AG20443 (cell line): ENCODE data around the gene PPP2R1B.
A peak's percentile ranks its signal among the peaks of the same experiment; 100 is the strongest.
"Not testable (repeated sequence)": the region's sequence is repeated elsewhere in the genome, so short reads cannot be mapped to it uniquely, and the experiment has no call there.

Experiments
- DNase-seq: peaks from one replicate; pipeline ENCODE4 v3.0.0; 2012; ENCODE audit warnings: low spot score, mixed read lengths

Gene PPP2R1B

DNA sequence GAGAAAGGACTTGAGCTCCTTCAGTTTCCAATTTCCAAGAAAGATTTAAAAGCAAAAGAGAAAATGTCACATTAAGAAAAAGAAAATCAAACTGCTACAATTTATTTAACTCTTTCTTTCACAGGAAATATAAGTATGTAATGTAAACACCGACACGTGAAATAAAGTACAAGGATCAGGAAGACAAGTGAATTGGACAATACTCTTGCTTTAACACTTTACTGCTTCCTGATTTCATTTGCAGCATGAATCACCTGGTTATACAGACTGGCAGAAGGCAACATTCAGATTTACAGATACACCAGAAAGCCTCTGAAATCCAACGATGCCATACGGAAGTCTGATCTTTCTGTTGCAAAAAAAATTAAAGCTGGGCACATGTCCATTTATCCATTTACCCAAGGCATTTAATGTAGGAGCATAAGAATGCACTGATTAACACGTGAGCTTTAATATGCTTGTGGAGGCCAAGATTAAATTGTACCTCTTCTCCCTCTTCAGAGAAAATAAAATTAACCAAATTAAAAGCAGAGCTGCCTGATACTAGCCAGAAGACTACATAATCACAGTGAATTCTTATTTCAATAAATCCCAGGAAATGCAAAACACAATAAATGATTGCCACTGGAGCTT lies 16.0 kb upstream of the PPP2R1B start:
- DNase-seq: no peak

DNA sequence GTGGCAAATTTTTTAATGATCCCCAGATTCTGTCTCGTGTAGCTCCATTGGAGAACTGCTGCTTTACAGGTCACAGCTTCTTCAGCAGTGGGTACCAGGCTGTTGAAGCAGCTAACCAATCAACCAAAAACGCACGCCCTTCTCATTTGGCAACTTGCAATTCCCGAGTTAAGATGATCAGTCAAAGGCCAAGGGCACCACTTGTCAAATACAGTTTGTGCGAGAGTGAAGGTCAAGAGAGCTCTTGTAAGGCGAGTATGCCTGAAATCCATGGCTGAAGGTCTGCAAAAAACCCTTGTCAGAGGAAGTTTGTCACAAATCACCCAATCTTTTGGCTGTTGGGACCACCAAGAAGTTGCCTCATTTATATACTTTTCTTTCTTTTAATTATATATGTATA lies 12.9 kb upstream of the PPP2R1B start:
- no peak for DNase-seq

DNA sequence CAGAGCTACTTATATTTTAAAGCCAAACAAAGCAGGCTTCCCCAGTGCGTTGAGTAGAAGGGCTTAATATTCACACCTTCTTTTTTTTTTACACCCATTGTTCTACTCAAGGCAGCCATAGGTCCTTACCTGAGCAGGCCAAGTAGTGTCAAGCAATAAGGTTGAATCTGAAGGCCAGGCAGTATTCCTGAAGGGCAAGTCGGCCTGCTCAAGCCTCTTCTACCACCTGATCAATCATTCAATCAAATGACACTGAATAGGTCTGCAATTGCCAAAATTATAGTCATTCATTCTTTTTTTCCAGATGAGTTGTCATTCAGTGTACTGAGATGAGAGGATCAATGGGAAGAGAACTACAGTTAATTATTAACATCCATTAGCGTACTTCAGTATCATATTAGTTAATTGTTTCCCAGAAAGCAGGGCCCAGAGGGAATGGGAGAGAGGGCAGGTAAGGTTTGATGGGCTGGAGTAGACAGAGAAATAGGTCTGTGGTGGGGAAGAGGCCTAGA lies 11.9 kb upstream of the PPP2R1B start:
- no peak for DNase-seq

DNA sequence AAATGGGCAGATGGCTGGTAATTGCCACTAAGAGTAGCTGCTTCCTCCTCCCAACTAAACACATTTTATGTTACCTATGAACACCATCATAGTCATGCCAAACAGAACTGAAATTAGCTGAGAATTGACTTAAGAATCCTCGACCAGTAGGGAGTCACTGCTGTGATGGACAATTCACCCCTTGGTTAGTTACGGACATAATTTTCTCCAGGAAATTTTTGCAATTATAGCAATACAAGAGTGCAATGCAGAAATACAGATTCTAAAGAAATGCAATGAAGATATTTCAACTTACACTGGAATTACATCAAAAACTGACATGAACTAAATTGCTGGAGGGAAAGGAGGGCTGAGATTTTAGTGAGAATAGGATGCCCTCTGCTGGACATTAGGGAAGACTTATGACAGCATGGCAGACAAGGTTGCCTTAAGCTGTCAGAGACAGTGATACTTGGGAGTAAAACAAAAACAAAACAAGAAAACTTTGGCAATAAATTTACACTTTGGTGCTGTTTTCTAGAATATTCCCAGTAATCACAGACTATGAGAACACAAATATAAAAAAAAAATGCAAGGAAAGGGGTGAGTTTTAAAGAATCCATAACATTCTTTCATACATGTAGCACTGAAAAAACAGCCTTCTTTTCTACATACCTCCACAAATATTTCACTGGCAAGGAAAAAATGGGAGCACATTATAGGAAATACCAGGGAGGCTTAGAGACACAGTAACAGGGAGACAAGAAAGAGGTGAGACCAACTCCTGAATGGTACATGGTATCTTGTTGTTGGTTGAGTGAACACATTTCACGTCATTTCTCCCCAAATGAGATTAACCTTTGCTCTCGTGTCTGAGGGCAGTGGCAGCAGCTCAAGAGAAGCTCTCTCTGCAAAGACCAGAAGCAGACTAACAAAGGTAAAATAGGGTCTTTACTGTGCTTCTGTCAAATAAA lies 11.2 kb upstream of the PPP2R1B start:
- peak; percentile 74 for DNase-seq

DNA sequence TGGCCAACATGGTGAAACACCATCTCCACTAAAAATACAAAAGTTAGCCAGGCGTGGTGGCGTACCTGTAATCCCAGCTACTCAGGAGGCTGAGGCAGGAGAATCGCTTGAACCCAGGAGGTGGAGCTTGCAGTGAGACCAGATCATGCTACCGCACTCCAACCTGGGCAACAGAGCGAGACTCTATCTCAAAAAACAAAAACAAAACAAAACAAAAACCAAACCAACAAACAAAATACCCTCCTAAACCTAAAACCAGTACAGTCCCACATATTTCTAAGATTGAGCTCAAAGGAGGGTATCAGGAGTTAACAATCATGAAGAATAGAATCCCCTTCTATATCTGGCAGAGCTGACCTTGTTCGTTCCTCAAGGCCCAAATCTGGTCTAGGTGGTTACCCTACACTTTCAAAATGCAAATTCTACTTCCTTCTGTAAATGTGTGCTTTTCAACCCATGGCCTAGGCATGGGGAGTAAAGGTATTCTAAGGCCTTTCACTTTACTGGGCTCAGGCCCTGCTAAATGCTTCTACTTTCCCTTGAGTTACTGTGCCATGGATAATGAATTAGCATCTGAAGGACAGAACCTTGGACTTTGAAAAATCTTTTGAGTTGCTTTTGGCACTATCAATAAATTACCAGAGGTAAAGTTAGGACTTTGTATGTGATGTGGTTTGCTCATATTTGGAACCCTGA lies 10.4 kb upstream of the PPP2R1B start:
- no peak for DNase-seq

DNA sequence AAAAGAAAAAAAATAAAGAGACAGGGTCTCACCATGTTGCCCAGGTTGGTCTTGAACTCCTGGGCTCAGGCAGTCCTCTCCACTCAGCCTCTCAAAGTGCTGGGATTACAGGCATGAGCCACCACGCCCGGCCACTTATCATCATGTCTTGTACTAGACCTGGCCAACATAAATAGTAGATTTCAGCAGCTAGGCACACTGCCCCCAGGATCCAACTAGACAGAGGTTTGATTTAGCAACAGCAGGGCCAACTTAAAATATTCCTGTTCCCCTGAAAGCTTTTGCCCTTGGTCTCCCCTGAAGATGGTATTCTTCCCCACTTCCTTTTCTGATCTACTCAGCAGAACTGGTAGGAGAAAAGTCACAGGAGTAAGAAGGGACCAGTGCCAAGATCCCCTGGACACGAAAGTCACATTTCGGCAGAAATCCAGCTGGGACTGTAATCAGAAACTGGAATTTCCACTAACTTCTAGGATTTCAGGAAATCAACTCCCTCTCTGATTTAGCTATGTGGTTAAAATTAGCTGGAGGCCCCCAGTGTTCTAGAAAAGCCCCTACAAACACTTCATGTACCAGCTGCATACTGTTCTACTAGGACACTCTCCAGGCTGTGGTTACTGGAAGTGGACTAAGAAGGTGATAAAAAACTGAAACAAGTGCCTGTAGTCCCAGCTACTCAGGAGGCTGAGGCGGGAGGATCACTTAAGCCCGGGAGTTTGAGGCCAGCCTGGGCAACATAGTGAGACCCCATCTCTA lies 8.9 kb upstream of the PPP2R1B start:
- DNase-seq: no peak

DNA sequence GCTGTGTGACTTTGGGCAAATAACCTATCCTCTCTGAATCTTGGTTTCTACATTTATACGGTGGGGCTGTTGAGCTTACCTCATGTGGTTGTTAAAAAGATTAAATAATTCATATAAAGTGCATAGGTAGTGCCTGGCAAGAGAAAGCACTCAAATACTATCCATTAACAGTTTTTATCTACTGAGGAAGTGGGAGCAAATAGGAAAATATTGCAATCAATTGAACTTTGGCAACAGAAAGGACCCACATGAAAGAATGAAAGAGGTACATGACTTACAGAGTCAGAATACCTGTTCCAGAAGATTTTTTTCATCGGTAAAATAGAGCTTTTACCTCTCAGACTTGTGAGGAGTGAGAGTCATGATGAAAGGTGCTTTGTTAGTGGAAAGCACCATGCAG lies 6.3 kb upstream of the PPP2R1B start:
- DNase-seq: no peak

DNA sequence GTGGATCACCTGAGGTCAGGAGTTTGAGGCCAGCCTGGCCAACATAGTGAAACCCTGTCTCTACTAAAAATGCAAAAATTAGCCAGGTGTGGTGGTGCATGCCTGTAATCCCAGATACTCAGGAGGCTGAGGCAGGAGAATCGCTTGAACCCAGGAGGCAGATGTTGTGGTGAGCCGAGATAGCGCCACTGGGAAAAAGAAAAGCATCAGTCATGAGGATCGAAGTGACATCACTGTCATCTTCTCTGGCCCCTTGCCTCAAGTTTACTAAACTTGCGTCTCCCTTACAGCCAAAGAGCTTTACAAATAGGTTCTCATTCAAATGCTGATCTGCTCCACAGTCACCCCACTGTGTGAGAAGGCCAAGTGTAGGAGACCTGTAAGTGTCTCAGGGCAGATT lies 5.0 kb upstream of the PPP2R1B start:
- not testable (repeated sequence) for DNase-seq

DNA sequence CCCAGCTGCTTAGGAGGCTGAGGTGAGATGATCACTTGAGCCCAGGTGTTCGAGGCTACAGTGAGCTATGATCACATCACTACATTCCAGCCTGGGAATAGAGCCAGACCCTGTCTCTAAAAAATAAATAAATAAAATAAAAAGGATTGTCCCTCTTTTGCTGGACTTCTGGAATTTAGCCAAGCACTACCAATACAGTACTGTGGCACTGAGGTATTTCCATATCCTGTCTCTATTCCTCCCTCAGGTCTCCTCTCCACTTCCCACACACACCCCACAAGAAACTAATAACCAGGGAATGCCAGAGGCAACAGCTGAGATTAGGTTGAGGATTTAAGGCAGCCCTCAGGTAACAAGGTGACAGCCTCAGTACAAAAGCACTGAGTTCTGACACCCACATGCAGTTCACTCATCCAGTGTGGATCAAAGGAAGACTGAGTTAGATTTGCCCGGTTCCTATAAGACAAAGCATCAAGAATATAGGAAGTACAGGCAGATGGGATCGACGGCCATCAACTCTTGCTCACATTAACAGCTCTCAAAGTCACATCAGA lies 4.5 kb upstream of the PPP2R1B start:
- no peak for DNase-seq

DNA sequence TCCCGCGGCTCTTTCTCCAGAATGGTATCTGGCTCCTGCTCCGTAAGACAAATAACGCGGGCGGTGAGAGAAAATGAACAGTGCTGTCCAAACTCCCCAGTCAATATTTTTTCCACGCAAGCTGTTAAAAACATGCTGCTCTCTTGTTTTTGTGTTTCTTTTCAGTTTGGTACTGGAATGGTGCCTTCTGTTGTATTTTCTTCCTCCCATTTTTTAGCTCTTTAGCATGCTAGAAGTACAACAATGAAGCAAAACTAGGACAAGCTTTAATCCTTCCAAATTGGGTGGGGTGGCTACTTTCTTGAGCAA lies 599 bp upstream of the PPP2R1B start:
- no peak for DNase-seq

DNA sequence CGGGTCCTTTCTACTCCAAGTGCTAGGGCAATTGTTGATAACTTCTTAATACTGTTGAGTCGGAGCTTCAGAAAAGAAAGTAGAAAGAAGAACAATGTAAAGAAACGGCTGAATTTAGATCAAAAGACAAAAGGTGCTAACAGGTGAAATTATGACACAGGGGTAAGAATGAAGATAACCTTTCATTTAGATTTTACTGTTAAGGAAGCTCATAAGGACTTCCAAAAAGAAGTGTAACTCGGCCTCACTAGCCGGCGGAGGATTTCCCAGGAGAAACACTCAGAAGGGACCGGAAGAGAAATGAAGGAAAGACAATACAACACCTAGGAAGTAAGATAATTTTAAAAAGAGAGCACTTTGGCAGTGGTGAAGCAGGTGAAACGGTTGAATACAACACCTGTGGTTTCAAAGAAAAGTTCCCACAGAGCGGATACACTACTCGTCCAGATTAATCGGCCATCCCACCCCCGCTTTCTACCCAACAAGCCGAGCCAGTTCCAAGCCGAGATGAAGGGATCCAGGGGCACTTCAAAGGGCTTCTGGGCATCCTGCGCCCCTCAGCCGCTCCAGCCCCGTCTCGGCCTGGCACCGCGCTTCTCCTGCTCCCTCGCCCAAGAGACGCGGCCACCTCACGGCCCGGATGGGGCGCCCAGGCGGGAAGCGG lies 737 bp downstream of the PPP2R1B start:
- peak; percentile 55 for DNase-seq

DNA sequence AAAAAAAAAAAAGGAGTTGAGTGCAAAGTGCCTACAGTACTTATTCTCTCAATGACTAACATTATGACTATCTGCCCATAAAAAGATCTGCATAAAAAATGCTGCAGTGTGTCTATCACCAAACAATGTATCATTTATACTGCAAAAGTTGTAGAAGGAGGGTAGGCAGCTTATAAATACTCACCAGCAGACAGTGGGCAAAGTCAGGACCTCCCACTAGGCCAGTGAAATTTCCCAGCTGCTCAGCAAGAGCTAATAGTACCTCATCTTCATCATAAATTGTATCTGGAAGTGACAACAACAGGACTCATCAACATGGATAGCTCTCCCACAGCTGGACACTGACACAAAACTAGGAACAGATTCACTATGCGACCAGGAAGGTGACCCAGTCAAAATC lies 1.6 kb downstream of the PPP2R1B start:
- DNase-seq: peak; percentile 14

DNA sequence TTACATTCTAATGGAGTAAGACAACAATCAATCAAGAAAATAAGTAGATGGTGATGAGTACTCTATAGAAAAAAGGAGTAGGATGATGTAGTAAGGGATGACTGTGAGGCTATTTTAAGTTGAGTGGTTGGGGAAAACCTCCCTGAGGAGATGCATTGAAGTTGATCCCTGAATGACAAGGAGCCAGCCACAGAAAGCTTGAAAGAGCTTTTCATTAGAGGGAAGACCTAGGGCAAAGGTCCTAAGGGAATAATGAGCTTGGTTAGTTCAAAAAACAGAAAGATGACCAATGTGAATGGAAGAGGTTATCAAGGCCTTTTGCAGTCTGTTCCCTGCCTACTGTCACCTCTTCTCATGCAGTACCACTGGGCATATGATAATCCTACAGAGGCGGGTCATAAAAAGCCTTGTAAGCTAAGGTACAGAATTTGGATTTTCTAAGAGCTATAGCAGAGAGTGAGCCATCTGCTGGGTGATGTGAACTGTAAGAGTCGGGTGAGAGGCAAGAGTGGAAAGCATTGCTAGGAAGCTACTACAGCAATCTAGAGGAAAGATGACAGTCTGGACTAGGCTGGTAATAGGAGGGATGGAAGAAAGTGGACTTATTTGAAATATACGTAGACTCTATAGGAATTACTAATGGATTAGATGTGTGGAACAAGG lies 3.1 kb downstream of the PPP2R1B start:
- DNase-seq: no peak

DNA sequence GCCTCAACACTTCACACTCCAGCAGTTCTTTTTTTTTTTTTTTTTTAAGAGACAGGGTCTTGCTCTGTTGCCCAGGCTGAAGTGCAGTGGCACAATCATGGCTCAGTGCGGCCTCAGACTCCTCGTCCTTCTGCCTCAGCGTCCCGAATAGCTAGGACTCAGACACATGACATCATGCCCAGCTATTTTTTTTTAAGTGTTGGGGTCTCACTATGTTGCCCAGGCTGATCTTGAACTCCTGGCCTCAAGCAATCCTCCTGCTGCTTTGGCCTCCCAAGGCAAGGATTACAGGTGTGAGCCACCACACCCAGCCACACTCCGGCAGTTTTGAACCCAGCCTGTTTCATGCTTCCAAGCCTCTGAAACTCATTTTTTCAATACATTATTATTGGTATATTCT lies 3.7 kb downstream of the PPP2R1B start:
- no peak for DNase-seq

DNA sequence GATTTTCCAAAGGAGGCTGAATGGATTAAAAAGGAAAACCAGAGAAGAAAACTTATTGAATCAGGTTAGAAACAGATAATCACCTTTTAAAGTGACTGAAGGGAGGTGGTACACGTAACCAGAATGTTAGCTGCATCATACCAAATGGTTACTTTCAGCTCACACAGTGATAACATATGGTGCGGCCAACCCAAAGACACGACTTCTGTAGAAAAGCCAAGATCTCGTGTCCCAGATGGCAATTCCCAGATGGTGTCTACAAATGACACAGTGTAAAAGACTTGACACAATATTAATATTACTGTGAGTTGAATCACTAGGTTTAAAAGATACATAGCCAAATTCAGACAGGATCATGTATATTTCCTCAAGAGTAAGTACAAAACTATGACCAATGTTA lies 5.2 kb downstream of the PPP2R1B start:
- DNase-seq: no peak

DNA sequence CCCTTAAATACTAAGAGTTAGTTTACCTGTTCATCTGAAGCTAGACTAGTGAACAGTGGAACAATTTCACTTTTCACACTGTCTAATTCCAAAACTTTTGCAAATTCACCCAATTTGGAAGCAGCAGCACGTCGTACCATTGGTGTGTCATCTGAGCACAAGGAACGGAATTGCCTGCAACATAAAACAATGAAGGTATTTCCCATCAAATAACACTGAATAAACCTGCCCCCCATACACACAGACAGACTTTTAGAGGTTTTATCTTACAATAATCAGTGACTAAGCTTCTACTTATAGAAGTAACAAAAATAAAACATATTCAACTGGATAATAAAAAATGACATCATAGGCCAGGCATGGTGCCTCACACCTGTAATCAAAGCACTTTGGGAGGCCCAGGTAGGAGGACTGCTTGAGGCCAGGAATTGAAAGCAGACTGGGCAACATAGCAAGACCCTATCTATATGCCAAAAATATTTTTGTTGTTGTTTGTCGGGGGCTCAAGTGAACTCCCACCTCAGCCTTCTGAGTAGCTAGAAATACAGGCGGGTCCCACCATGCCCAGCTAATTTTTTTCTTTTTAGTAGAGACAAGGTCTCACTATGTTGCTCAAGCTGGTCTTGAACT lies 6.3 kb downstream of the PPP2R1B start:
- no peak for DNase-seq

DNA sequence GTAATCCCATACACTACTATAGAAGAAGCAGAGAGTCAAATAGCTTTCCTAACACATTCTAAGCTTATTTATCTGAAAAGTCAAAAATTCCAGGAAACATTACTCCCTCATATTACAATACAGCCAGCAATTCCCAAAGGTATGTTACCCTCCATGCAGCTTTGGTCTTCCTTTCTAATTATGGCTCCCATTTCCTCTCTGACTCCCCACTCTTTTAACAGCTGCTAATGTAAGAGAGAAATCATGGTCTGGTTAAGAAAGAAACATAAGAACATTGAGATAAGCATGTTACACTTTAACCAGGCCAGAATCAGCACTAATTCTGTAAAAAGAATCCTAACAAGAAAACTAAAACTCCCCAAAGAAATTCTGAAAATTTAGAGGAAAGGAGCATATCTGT lies 6.8 kb downstream of the PPP2R1B start:
- no peak for DNase-seq

DNA sequence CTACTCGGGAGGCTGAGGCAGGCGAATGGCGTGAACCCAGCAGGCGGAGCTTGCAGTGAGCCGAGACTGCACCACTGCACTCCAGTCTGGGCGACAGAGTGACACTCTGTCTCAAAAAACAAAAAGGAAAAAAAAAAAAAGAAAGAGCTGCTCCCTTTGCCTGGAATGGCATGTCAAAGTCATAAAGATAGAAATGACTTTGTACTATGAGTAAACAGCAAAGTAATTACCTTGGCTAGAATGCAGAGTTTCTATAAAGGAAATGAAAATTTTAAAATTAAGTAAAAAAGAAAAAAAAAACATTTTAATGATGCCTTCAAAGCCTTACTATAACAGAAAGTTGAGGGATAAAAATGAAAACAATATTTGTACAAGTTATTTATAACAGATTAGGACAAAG lies 10.1 kb downstream of the PPP2R1B start:
- DNase-seq: no peak

DNA sequence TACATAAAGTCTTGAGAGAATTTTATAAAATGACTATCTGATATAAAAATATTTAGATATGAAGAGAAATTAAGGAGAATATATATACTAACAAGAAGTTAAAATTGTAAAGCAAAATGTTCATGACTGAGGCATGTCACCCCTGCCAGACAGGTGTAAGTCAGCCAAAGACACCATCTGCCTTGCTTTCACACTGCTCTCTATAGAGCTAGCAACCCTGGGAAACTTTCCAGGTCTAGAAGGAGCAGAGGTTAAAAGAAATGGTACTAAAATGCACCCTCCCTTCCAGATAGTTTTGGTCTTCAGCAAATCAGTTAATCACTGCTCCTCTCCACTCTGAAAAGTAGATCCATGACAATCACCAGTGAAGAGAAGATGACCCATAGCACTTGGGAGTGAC lies 16.5 kb downstream of the PPP2R1B start:
- DNase-seq: no peak
